Measurements from ENCODE around the gene MAF. TPM values are rescaled to one million over a fixed set of nuclear protein-coding genes. Genes with fewer than 3 reads are reported as not detected.
A peak's percentile ranks its signal among the peaks of the same experiment; 100 is the strongest.

Gene MAF
- polyA plus RNA-seq, 4 donors, result 23.7 to 268 (median 62.7) TPM

- H3K27ac ChIP-seq (ENCODE audit: low read depth in 1 of 3, low read length in 2 of 3), result peak overlapping the region in 2 of 3 donors; percentile 41 to 90
- H3K9me3 ChIP-seq (ENCODE audit: control insufficient read depth in 2 of 2, insufficient read depth in 1 of 2, low read depth in 1 of 2, low read length in 1 of 2), result no peaks in the 10 kb centered on the region
- no peak overlapping the region for H3K4me3 ChIP-seq (ENCODE audit: low read depth in 1 of 3, low read length in 3 of 3)
- DNase-seq, result no peak
- peaks cover 0 to 5% (median 2%) of the 10 kb centered on the region in 3 donors for H3K4me1 ChIP-seq (ENCODE audit: control insufficient read depth in 3 of 3, insufficient read depth in 2 of 3, low read depth in 1 of 3, low read length in 2 of 3)
- FAIRE-seq, result no peak
- WGBS, 3 donors, result 82 to 91% (median 87%) methylated on average over 8 of the region's 8 CpGs
- peaks cover 0 to 10% (median 7%) of the 10 kb centered on the region in 3 donors for H3K36me3 ChIP-seq (ENCODE audit: control insufficient read depth in 3 of 3, insufficient read depth in 2 of 3, low read depth in 1 of 3, low read length in 3 of 3)
- peaks cover 0 to 2% (median 0%) of the 10 kb centered on the region in 3 donors for H3K27me3 ChIP-seq (ENCODE audit: control insufficient read depth in 3 of 3, insufficient read depth in 3 of 3, low read length in 3 of 3)
Observed at GRCh38 chr16:79593754-79594153, 6.8 kb downstream of the MAF start.

- H3K4me3 ChIP-seq (ENCODE audit: low read depth in 1 of 3, low read length in 3 of 3), result no peak overlapping the region
- FAIRE-seq, result no peak
- 70 to 83% (median 82%) methylated on average over 7 of the region's 7 CpGs for WGBS, 3 donors
- peak; percentile 33 to 49 for DNase-seq
- peaks cover 0 to 5% (median 2%) of the 10 kb centered on the region in 3 donors for H3K4me1 ChIP-seq (ENCODE audit: control insufficient read depth in 3 of 3, insufficient read depth in 2 of 3, low read depth in 1 of 3, low read length in 2 of 3)
- H3K9me3 ChIP-seq (ENCODE audit: control insufficient read depth in 2 of 2, insufficient read depth in 1 of 2, low read depth in 1 of 2, low read length in 1 of 2), result no peaks in the 10 kb centered on the region
- peaks cover 0 to 2% (median 0%) of the 10 kb centered on the region in 3 donors for H3K27me3 ChIP-seq (ENCODE audit: control insufficient read depth in 3 of 3, insufficient read depth in 3 of 3, low read length in 3 of 3)
- peak overlapping the region in 2 of 3 donors; percentile 73 to 90 for H3K27ac ChIP-seq (ENCODE audit: low read depth in 1 of 3, low read length in 2 of 3)
- peaks cover 0 to 9% (median 2%) of the 10 kb centered on the region in 3 donors for H3K36me3 ChIP-seq (ENCODE audit: control insufficient read depth in 3 of 3, insufficient read depth in 2 of 3, low read depth in 1 of 3, low read length in 3 of 3)
Observed at GRCh38 chr16:79593074-79593531, 7.4 kb downstream of the MAF start.

- Histone ChIP-seq H3K4me1 (ENCODE audit: control insufficient read depth in 3 of 3, insufficient read depth in 2 of 3, low read depth in 1 of 3, low read length in 2 of 3) (peaks cover 0 to 5% (median 2%) of the 10 kb centered on the region in 3 donors), H3K9me3 (ENCODE audit: control insufficient read depth in 2 of 2, insufficient read depth in 1 of 2, low read depth in 1 of 2, low read length in 1 of 2) (no peaks in the 10 kb centered on the region), H3K4me3 (ENCODE audit: low read depth in 1 of 3, low read length in 3 of 3) (no peak overlapping the region), H3K36me3 (ENCODE audit: control insufficient read depth in 3 of 3, insufficient read depth in 2 of 3, low read depth in 1 of 3, low read length in 3 of 3) (peaks cover 0 to 9% (median 2%) of the 10 kb centered on the region in 3 donors), H3K27ac (ENCODE audit: low read depth in 1 of 3, low read length in 2 of 3) (peak overlapping the region in 2 of 3 donors; percentile 60 to 90), H3K27me3 (ENCODE audit: control insufficient read depth in 3 of 3, insufficient read depth in 3 of 3, low read length in 3 of 3) (peaks cover 0 to 2% (median 0%) of the 10 kb centered on the region in 3 donors)
- FAIRE-seq (no peak), DNase-seq (no peak)
- WGBS, 3 donors, result 85 to 91% (median 87%) methylated on average over 4 of the region's 4 CpGs
Observed at GRCh38 chr16:79592186-79592585, 8.4 kb downstream of the MAF start.

- WGBS, 3 donors, result 13 to 22% (median 20%) methylated on average over 41 to 43 of the region's 43 CpGs
- Histone ChIP-seq H3K27me3 (ENCODE audit: control insufficient read depth in 3 of 3, insufficient read depth in 3 of 3, low read length in 3 of 3) (peaks cover 0 to 2% (median 0%) of the 10 kb centered on the region in 3 donors), H3K4me3 (ENCODE audit: low read depth in 1 of 3, low read length in 3 of 3) (peak overlapping the region; percentile 4 to 52 (median 27)), H3K36me3 (ENCODE audit: control insufficient read depth in 3 of 3, insufficient read depth in 2 of 3, low read depth in 1 of 3, low read length in 3 of 3) (peaks cover 0 to 4% (median 2%) of the 10 kb centered on the region in 3 donors), H3K27ac (ENCODE audit: low read depth in 1 of 3, low read length in 2 of 3) (no peak overlapping the region), H3K9me3 (ENCODE audit: control insufficient read depth in 2 of 2, insufficient read depth in 1 of 2, low read depth in 1 of 2, low read length in 1 of 2) (no peaks in the 10 kb centered on the region), H3K4me1 (ENCODE audit: control insufficient read depth in 3 of 3, insufficient read depth in 2 of 3, low read depth in 1 of 3, low read length in 2 of 3) (peaks cover 0 to 5% (median 2%) of the 10 kb centered on the region in 3 donors)
- DNase-seq, result peak in 1 of 2 donors; percentile 42
- no peak for FAIRE-seq
Observed at GRCh38 chr16:79589601-79590102, 10.9 kb downstream of the MAF start.

GRCh38 chr16:79587897-79588296, 12.6 kb downstream of the MAF start:
- FAIRE-seq, result no peak
- WGBS, 3 donors, result 82 to 84% (median 82%) methylated on average over 9 of the region's 9 CpGs

GRCh38 chr16:79587296-79587695, 13.2 kb downstream of the MAF start:
- no peaks in the 10 kb centered on the region for H3K9me3 ChIP-seq (ENCODE audit: control insufficient read depth in 2 of 2, insufficient read depth in 1 of 2, low read depth in 1 of 2, low read length in 1 of 2)
- H3K36me3 ChIP-seq (ENCODE audit: control insufficient read depth in 3 of 3, insufficient read depth in 2 of 3, low read depth in 1 of 3, low read length in 3 of 3), result no peaks in the 10 kb centered on the region
- H3K27ac ChIP-seq (ENCODE audit: low read depth in 1 of 3, low read length in 2 of 3), result no peak overlapping the region
- peaks cover 0 to 5% (median 2%) of the 10 kb centered on the region in 3 donors for H3K4me1 ChIP-seq (ENCODE audit: control insufficient read depth in 3 of 3, insufficient read depth in 2 of 3, low read depth in 1 of 3, low read length in 2 of 3)
- no peak for FAIRE-seq
- peaks cover 0 to 2% (median 0%) of the 10 kb centered on the region in 3 donors for H3K27me3 ChIP-seq (ENCODE audit: control insufficient read depth in 3 of 3, insufficient read depth in 3 of 3, low read length in 3 of 3)
- DNase-seq, result no peak
- H3K4me3 ChIP-seq (ENCODE audit: low read depth in 1 of 3, low read length in 3 of 3), result no peak overlapping the region
- 71 to 82% (median 72%) methylated on average over 6 of the region's 6 CpGs for WGBS, 3 donors

More at GRCh38 chr16:79587897-79588296, 12.6 kb downstream of the MAF start:
- no peak for DNase-seq
- H3K27ac ChIP-seq (ENCODE audit: low read depth in 1 of 3, low read length in 2 of 3), result no peak overlapping the region
- H3K9me3 ChIP-seq (ENCODE audit: control insufficient read depth in 2 of 2, insufficient read depth in 1 of 2, low read depth in 1 of 2, low read length in 1 of 2), result no peaks in the 10 kb centered on the region
- no peaks in the 10 kb centered on the region for H3K36me3 ChIP-seq (ENCODE audit: control insufficient read depth in 3 of 3, insufficient read depth in 2 of 3, low read depth in 1 of 3, low read length in 3 of 3)
- H3K4me1 ChIP-seq (ENCODE audit: control insufficient read depth in 3 of 3, insufficient read depth in 2 of 3, low read depth in 1 of 3, low read length in 2 of 3), result peaks cover 0 to 5% (median 2%) of the 10 kb centered on the region in 3 donors
- no peak overlapping the region for H3K4me3 ChIP-seq (ENCODE audit: low read depth in 1 of 3, low read length in 3 of 3)
- H3K27me3 ChIP-seq (ENCODE audit: control insufficient read depth in 3 of 3, insufficient read depth in 3 of 3, low read length in 3 of 3), result peaks cover 0 to 2% (median 0%) of the 10 kb centered on the region in 3 donors

GRCh38 chr16:79582789-79583188, 17.7 kb downstream of the MAF start:
- Histone ChIP-seq H3K4me3 (ENCODE audit: low read depth in 1 of 3, low read length in 3 of 3) (no peak overlapping the region), H3K9me3 (ENCODE audit: control insufficient read depth in 2 of 2, insufficient read depth in 1 of 2, low read depth in 1 of 2, low read length in 1 of 2) (no peaks in the 10 kb centered on the region), H3K27me3 (ENCODE audit: control insufficient read depth in 3 of 3, insufficient read depth in 3 of 3, low read length in 3 of 3) (no peaks in the 10 kb centered on the region), H3K27ac (ENCODE audit: low read depth in 1 of 3, low read length in 2 of 3) (no peak overlapping the region), H3K36me3 (ENCODE audit: control insufficient read depth in 3 of 3, insufficient read depth in 2 of 3, low read depth in 1 of 3, low read length in 3 of 3) (no peaks in the 10 kb centered on the region), H3K4me1 (ENCODE audit: control insufficient read depth in 3 of 3, insufficient read depth in 2 of 3, low read depth in 1 of 3, low read length in 2 of 3) (no peaks in the 10 kb centered on the region)
- DNase-seq (no peak), FAIRE-seq (no peak)
- WGBS, 3 donors, result 67 to 81% (median 80%) methylated on average over 6 of the region's 6 CpGs

- Histone ChIP-seq H3K4me1 (ENCODE audit: control insufficient read depth in 3 of 3, insufficient read depth in 2 of 3, low read depth in 1 of 3, low read length in 2 of 3) (no peaks in the 10 kb centered on the region), H3K27me3 (ENCODE audit: control insufficient read depth in 3 of 3, insufficient read depth in 3 of 3, low read length in 3 of 3) (no peaks in the 10 kb centered on the region), H3K36me3 (ENCODE audit: control insufficient read depth in 3 of 3, insufficient read depth in 2 of 3, low read depth in 1 of 3, low read length in 3 of 3) (no peaks in the 10 kb centered on the region), H3K27ac (ENCODE audit: low read depth in 1 of 3, low read length in 2 of 3) (no peak overlapping the region), H3K4me3 (ENCODE audit: low read depth in 1 of 3, low read length in 3 of 3) (no peak overlapping the region), H3K9me3 (ENCODE audit: control insufficient read depth in 2 of 2, insufficient read depth in 1 of 2, low read depth in 1 of 2, low read length in 1 of 2) (no peaks in the 10 kb centered on the region)
- DNase-seq (no peak), FAIRE-seq (no peak)
- WGBS, 3 donors, result 61 to 79% (median 70%) methylated on average over 10 of the region's 10 CpGs
Observed at GRCh38 chr16:79580453-79581191, 19.9 kb downstream of the MAF start.
